Mesenchymal stem cell (in vitro differentiated cells and primary cell): ENCODE measurements around the gene OAF.

Experiments
- DNase-seq: peaks from one replicate; pipeline ENCODE4 v3.0.0-alpha.2; 2013
- H2AFZ ChIP-seq: one replicate; pipeline ENCODE4 v1.6.1; 2013; ENCODE audit warnings: low read depth, mild to moderate bottlenecking, control low read depth, inconsistent platforms, low read length, moderate library complexity
- H2AK5ac ChIP-seq: 2 replicates; pipeline ENCODE4 v1.6.1; 2013; ENCODE audit warnings: low read length, moderate library complexity, mild to moderate bottlenecking, inconsistent platforms; ENCODE audit not compliant: severe bottlenecking
- H2BK120ac ChIP-seq: one replicate; pipeline ENCODE4 v1.6.1; 2013; ENCODE audit warnings: low read depth, mild to moderate bottlenecking, inconsistent platforms, low read length, moderate library complexity
- H2BK12ac ChIP-seq, 2 experiments: one replicate each; pipeline ENCODE4 v1.6.1; 2013; ENCODE audit warnings: inconsistent platforms in 2 of 2, low read length in 2 of 2, mild to moderate bottlenecking in 2 of 2, moderate library complexity in 2 of 2, control low read depth in 1 of 2
- H2BK15ac ChIP-seq: one replicate; pipeline ENCODE4 v1.6.1; 2013; ENCODE audit warnings: mild to moderate bottlenecking, low read depth, inconsistent platforms; ENCODE audit not compliant: poor library complexity, severe bottlenecking
- H2BK5ac ChIP-seq: 2 replicates; pipeline ENCODE4 v1.6.1; 2013; ENCODE audit warnings: low read depth, mild to moderate bottlenecking, low read length, control low read depth, inconsistent platforms; ENCODE audit not compliant: poor library complexity, severe bottlenecking
- H3K14ac ChIP-seq, 2 experiments: one replicate each; pipeline ENCODE4 v1.6.1; 2013; ENCODE audit warnings: inconsistent platforms in 2 of 2, low read length in 2 of 2, control low read depth in 1 of 2, mild to moderate bottlenecking in 1 of 2, moderate library complexity in 1 of 2
- H3K18ac ChIP-seq, 2 experiments: one replicate each; pipeline ENCODE4 v1.6.1; 2013; ENCODE audit warnings: inconsistent platforms in 2 of 2, low read length in 2 of 2, control low read depth in 1 of 2, low read depth in 1 of 2, mild to moderate bottlenecking in 1 of 2
- H3K23ac ChIP-seq, 2 experiments: one replicate each; pipeline ENCODE4 v1.6.1; 2013; ENCODE audit warnings: inconsistent platforms in 2 of 2, low read length in 2 of 2, mild to moderate bottlenecking in 2 of 2, moderate library complexity in 2 of 2, control low read depth in 1 of 2
- H3K27ac ChIP-seq: 2 replicates; pipeline ENCODE4 v1.5.1; 2013; ENCODE audit warnings: mild to moderate bottlenecking, moderate library complexity, low read length, control low read depth, inconsistent platforms; ENCODE audit not compliant: poor library complexity, severe bottlenecking
- H3K27me3 ChIP-seq, 2 experiments: 2 replicates each; pipeline versions ENCODE4 v1.6.1 to v1.7.0; 2013; ENCODE audit warnings: low read length in 2 of 2, mild to moderate bottlenecking in 2 of 2, moderate library complexity in 2 of 2, control low read depth in 1 of 2, inconsistent platforms in 1 of 2; ENCODE audit not compliant: control insufficient read depth in 1 of 2, insufficient read depth in 1 of 2
- H3K36me3 ChIP-seq, 2 experiments: 2 replicates each; pipeline versions ENCODE4 v1.6.1 to v1.7.0; 2013; ENCODE audit warnings: low read length in 2 of 2, control low read depth in 1 of 2, inconsistent platforms in 1 of 2, low read depth in 1 of 2, mild to moderate bottlenecking in 1 of 2; ENCODE audit not compliant: insufficient read depth in 2 of 2, control insufficient read depth in 1 of 2
- H3K4ac ChIP-seq, 2 experiments: one replicate each; pipeline ENCODE4 v1.6.1; 2013; ENCODE audit warnings: inconsistent platforms in 2 of 2, low read length in 2 of 2, mild to moderate bottlenecking in 2 of 2, moderate library complexity in 2 of 2, control low read depth in 1 of 2, low read depth in 1 of 2
- H3K4me1 ChIP-seq: 2 replicates; pipeline ENCODE4 v1.6.1; 2013; ENCODE audit warnings: low read depth, low read length, control low read depth; ENCODE audit not compliant: control insufficient read depth, insufficient read depth
- H3K4me2 ChIP-seq: 2 replicates; pipeline ENCODE4 v1.6.1; 2013; ENCODE audit warnings: low read length, mild to moderate bottlenecking, inconsistent platforms; ENCODE audit not compliant: poor library complexity, severe bottlenecking
- H3K4me3 ChIP-seq, 2 experiments: 2 replicates each; pipeline versions ENCODE4 v1.5.1 to v1.7.0; 2013; ENCODE audit warnings: low read length in 2 of 2, mild to moderate bottlenecking in 2 of 2, control low read depth in 1 of 2, low read depth in 1 of 2; ENCODE audit not compliant: insufficient read depth in 1 of 2
- H3K79me1 ChIP-seq: replicated peaks from 2 replicates; pipeline ENCODE4 v1.6.1; 2013; ENCODE audit warnings: mild to moderate bottlenecking, control low read depth, low read length, inconsistent platforms; ENCODE audit not compliant: poor library complexity, severe bottlenecking
- H3K9ac ChIP-seq: 2 replicates; pipeline ENCODE4 v1.7.0; 2013; ENCODE audit warnings: mild to moderate bottlenecking, low read length, moderate library complexity
- H3K9me3 ChIP-seq: 2 replicates; pipeline ENCODE4 v1.7.0; 2013; ENCODE audit warnings: mild to moderate bottlenecking, low read length; ENCODE audit not compliant: control insufficient read depth
- H4K8ac ChIP-seq: one replicate; pipeline ENCODE4 v1.6.1; 2013; ENCODE audit warnings: inconsistent platforms, mild to moderate bottlenecking, low read length, moderate library complexity
- H4K91ac ChIP-seq: one replicate; pipeline ENCODE4 v1.6.1; 2013; ENCODE audit warnings: mild to moderate bottlenecking, low read length, inconsistent platforms
- WGBS: methylation state at CpG from one replicate; pipeline ENCODE4 v1.1.7; 2013; ENCODE audit warnings: mixed read lengths; 5-methylcytosine and 5-hydroxymethylcytosine counted together

The OAF gene

GRCh38 chr11:120205596-120206161 is 5.2 kb upstream of the OAF start:
- peak overlapping the region; percentile 79 for H3K9ac ChIP-seq
- no peak overlapping the region for H3K14ac ChIP-seq
- H3K23ac ChIP-seq: no peak overlapping the region
- H3K4me1 ChIP-seq: peaks cover 16% of the 10 kb centered on the region
- H3K4me2 ChIP-seq: no peak overlapping the region
- no peak overlapping the region for H2BK120ac ChIP-seq
- no peaks in the 10 kb centered on the region for H3K36me3 ChIP-seq
- H3K79me1 ChIP-seq: no peaks in the 10 kb centered on the region
- H3K27me3 ChIP-seq: no peaks in the 10 kb centered on the region
- H2AK5ac ChIP-seq: no peak overlapping the region
- DNase-seq: peak; percentile 84
- H3K27ac ChIP-seq: no peak overlapping the region
- no peak overlapping the region for H2BK5ac ChIP-seq
- no peak overlapping the region for H4K8ac ChIP-seq
- H3K18ac ChIP-seq: peak overlapping the region; percentile 53 to 91
- H3K4me3 ChIP-seq: peak overlapping the region in 1 of 2 experiments; percentile 30
- no peaks in the 10 kb centered on the region for H3K9me3 ChIP-seq
- no peak overlapping the region for H3K4ac ChIP-seq
- no peak overlapping the region for H2AFZ ChIP-seq
- 70% methylated on average over 7 of the region's 7 CpGs for WGBS
- no peak overlapping the region for H2BK15ac ChIP-seq
- H2BK12ac ChIP-seq: peak overlapping the region in 1 of 2 experiments; percentile 98
- H4K91ac ChIP-seq: no peak overlapping the region

- Histone ChIP-seq H2BK15ac (no peak overlapping the region), H2BK120ac (no peak overlapping the region), H3K27me3 (no peaks in the 10 kb centered on the region), H3K4me2 (no peak overlapping the region), H3K36me3 (no peaks in the 10 kb centered on the region), H3K9ac (no peak overlapping the region), H3K18ac (peak overlapping the region in 1 of 2 experiments; percentile 46), H2BK5ac (no peak overlapping the region), H2AK5ac (peak overlapping the region; percentile 58), H4K91ac (no peak overlapping the region), H3K4me1 (peaks cover 24% of the 10 kb centered on the region), H3K27ac (no peak overlapping the region), H4K8ac (no peak overlapping the region), H2AFZ (peak overlapping the region; percentile 10), H3K14ac (no peak overlapping the region), H2BK12ac (peak overlapping the region in 1 of 2 experiments; percentile 69), H3K4ac (no peak overlapping the region), H3K4me3 (no peak overlapping the region), H3K79me1 (peaks cover 4% of the 10 kb centered on the region), H3K23ac (no peak overlapping the region), H3K9me3 (no peaks in the 10 kb centered on the region)
- DNase-seq: no peak
- whole genome bisulfite sequencing: 92% methylated on average over 7 of the region's 7 CpGs
These were observed 3.3 kb upstream of the OAF start for GRCh38 chr11:120207512-120207911.

GRCh38 chr11:120208001-120208441 is 2.8 kb upstream of the OAF start:
- H3K14ac ChIP-seq: no peak overlapping the region
- no peak overlapping the region for H3K4me3 ChIP-seq
- no peak overlapping the region for H2BK120ac ChIP-seq
- H3K18ac ChIP-seq: peak overlapping the region in 1 of 2 experiments; percentile 46
- H4K8ac ChIP-seq: peak overlapping the region; percentile 35
- H3K4ac ChIP-seq: no peak overlapping the region
- H2BK5ac ChIP-seq: no peak overlapping the region
- no peak overlapping the region for H3K9ac ChIP-seq
- H3K9me3 ChIP-seq: no peaks in the 10 kb centered on the region
- no peak overlapping the region for H2BK15ac ChIP-seq
- H3K4me1 ChIP-seq: peaks cover 29% of the 10 kb centered on the region
- peak overlapping the region; percentile 45 for H4K91ac ChIP-seq
- no peak overlapping the region for H3K27ac ChIP-seq
- peak overlapping the region; percentile 10 for H2AFZ ChIP-seq
- no peak overlapping the region for H3K23ac ChIP-seq
- H3K27me3 ChIP-seq: no peaks in the 10 kb centered on the region
- WGBS: 43% methylated on average over 13 of the region's 13 CpGs
- DNase-seq: peak; percentile 46
- H2AK5ac ChIP-seq: peak overlapping the region; percentile 15
- H3K36me3 ChIP-seq: no peaks in the 10 kb centered on the region
- H3K4me2 ChIP-seq: no peak overlapping the region
- peak overlapping the region; percentile 25 to 79 for H2BK12ac ChIP-seq
- peaks cover 6% of the 10 kb centered on the region for H3K79me1 ChIP-seq

- H3K9ac ChIP-seq: peak overlapping the region; percentile 19
- peak; percentile 82 for DNase-seq
- no peak overlapping the region for H2AFZ ChIP-seq
- WGBS: 29% methylated on average over 6 of the region's 6 CpGs
- H3K9me3 ChIP-seq: no peaks in the 10 kb centered on the region
- H3K27ac ChIP-seq: no peak overlapping the region
- peak overlapping the region; percentile 26 for H2BK15ac ChIP-seq
- H3K36me3 ChIP-seq: peaks cover 0 to under 1% of the 10 kb centered on the region in 2 experiments
- peaks cover 33% of the 10 kb centered on the region for H3K4me1 ChIP-seq
- H3K4me2 ChIP-seq: no peak overlapping the region
- H3K23ac ChIP-seq: no peak overlapping the region
- peak overlapping the region; percentile 2 for H2AK5ac ChIP-seq
- H3K4me3 ChIP-seq: no peak overlapping the region
- peaks cover 13% of the 10 kb centered on the region for H3K79me1 ChIP-seq
- no peak overlapping the region for H3K18ac ChIP-seq
- H4K8ac ChIP-seq: no peak overlapping the region
- H3K14ac ChIP-seq: no peak overlapping the region
- H3K4ac ChIP-seq: no peak overlapping the region
- H3K27me3 ChIP-seq: no peaks in the 10 kb centered on the region
- H4K91ac ChIP-seq: no peak overlapping the region
- H2BK120ac ChIP-seq: no peak overlapping the region
- H2BK12ac ChIP-seq: peak overlapping the region in 1 of 2 experiments; percentile 30
- H2BK5ac ChIP-seq: no peak overlapping the region
These were observed 2.1 kb upstream of the OAF start for GRCh38 chr11:120208777-120209176.
